DND-41 (cell line): ENCODE measurements around the gene IFT122.

ENCODE experiments used
- ATAC-seq: fragments of 200-7000 bp; cut with Tn5 transposase; 3 replicates; pipeline ENCODE4 v1.9.1; 2021; ENCODE audit warnings: low read depth; ENCODE audit not compliant: insufficient read depth
- DNase-seq: peaks from one replicate; pipeline ENCODE4 v3.0.0-alpha.2; 2020
- H2AFZ ChIP-seq: 2 replicates; pipeline ENCODE4 v1.6.0; 2012; ENCODE audit warnings: low read depth, low read length
- H3K27ac ChIP-seq: 2 replicates; pipeline ENCODE4 v1.5.1; 2012; ENCODE audit warnings: low read length, inconsistent platforms
- H3K27me3 ChIP-seq: fragments of 200-600 bp; sonication (generic); 2 replicates; pipeline ENCODE4 v1.6.0; 2012; ENCODE audit warnings: low read length, mild to moderate bottlenecking, inconsistent platforms; ENCODE audit not compliant: insufficient read depth, poor library complexity
- H3K36me3 ChIP-seq: 2 replicates; pipeline ENCODE4 v1.5.1; 2012; ENCODE audit warnings: low read length, inconsistent platforms; ENCODE audit not compliant: insufficient read depth
- H3K4me1 ChIP-seq: 2 replicates; pipeline ENCODE4 v1.5.1; 2012; ENCODE audit warnings: mild to moderate bottlenecking, low read length; ENCODE audit not compliant: insufficient read depth
- H3K4me2 ChIP-seq: 2 replicates; pipeline ENCODE4 v1.6.0; 2012; ENCODE audit warnings: mild to moderate bottlenecking, moderate library complexity, low read length, inconsistent platforms; ENCODE audit not compliant: insufficient read depth
- H3K4me3 ChIP-seq, 2 experiments: fragments of 200-600 bp in 1 of 2; shearing (Covaris generic) in 1 of 2; 2 replicates each; pipeline ENCODE4 v1.5.1; 2012 to 2016; ENCODE audit warnings: inconsistent platforms in 2 of 2, low read length in 2 of 2, mild to moderate bottlenecking in 2 of 2, low read depth in 1 of 2, moderate library complexity in 1 of 2
- H3K79me2 ChIP-seq: 2 replicates; pipeline ENCODE4 v1.6.0; 2012; ENCODE audit warnings: low read length, inconsistent platforms; ENCODE audit not compliant: insufficient read depth
- H3K9ac ChIP-seq: 2 replicates; pipeline ENCODE4 v1.6.0; 2012; ENCODE audit warnings: low read depth, mild to moderate bottlenecking, inconsistent platforms, low read length, moderate library complexity
- H3K9me3 ChIP-seq: 2 replicates; pipeline ENCODE4 v1.5.1; 2012; ENCODE audit warnings: low read length, moderate library complexity, mild to moderate bottlenecking, inconsistent platforms; ENCODE audit not compliant: insufficient read depth, severe bottlenecking
- H4K20me1 ChIP-seq: 2 replicates; pipeline ENCODE4 v1.6.0; 2012; ENCODE audit warnings: low read length; ENCODE audit not compliant: insufficient read depth
- CTCF ChIP-seq: IDR thresholded peaks from 2 replicates; pipeline ENCODE4 v1.5.1; 2012; ENCODE audit warnings: borderline replicate concordance, low read length, moderate library complexity, mild to moderate bottlenecking; ENCODE audit not compliant: poor library complexity, severe bottlenecking; ENCODE audit errors: extremely low read depth
- EZH2 ChIP-seq: IDR thresholded peaks from 3 replicates; pipeline ENCODE4 v1.6.1; 2012; ENCODE audit warnings: borderline replicate concordance, low read depth, mild to moderate bottlenecking, moderate library complexity, low read length, inconsistent platforms; ENCODE audit not compliant: severe bottlenecking

The IFT122 gene

DNA sequence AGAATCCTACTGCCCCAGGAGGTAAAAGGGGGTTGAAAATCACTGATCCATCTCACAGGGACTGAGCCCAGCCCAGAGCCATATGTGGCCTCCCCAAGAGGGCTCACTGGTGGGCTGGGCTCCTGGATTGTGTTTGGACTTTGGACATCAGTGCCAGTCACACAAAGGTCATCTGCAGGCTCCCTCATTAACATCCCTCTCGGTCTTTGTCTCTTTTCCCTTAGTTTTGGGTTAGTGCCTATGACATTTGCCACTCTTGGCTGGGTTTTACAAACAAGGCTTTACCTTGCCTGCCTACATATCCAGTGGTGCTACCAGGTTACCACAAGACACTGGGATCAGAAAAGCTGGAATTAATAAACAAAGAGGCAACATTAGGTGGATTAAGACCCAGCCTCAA lies 27.9 kb downstream of the IFT122 start:
- H3K27me3 ChIP-seq = no peaks in the 10 kb centered on the region
- no peak overlapping the region for H2AFZ ChIP-seq
- no peaks in the 10 kb centered on the region for H4K20me1 ChIP-seq
- TF ChIP-seq CTCF = no peak
- TF ChIP-seq EZH2 = no peak
- peaks cover 30% of the 10 kb centered on the region for H3K36me3 ChIP-seq
- DNase-seq (no peak), ATAC-seq (no peak)
- no peaks in the 10 kb centered on the region for H3K4me1 ChIP-seq
- no peak overlapping the region for H3K4me3 ChIP-seq
- H3K79me2 ChIP-seq = no peaks in the 10 kb centered on the region
- no peaks in the 10 kb centered on the region for H3K9me3 ChIP-seq
- no peak overlapping the region for H3K27ac ChIP-seq
- no peak overlapping the region for H3K4me2 ChIP-seq
- H3K9ac ChIP-seq = no peak overlapping the region

GRCh38 chr3:129469026-129469425 lies 29.0 kb downstream of the IFT122 start:
- no peaks in the 10 kb centered on the region for H3K4me1 ChIP-seq
- H2AFZ ChIP-seq = no peak overlapping the region
- H4K20me1 ChIP-seq = no peaks in the 10 kb centered on the region
- H3K9me3 ChIP-seq = no peaks in the 10 kb centered on the region
- no peak for TF ChIP-seq EZH2
- no peak for TF ChIP-seq CTCF
- H3K36me3 ChIP-seq = peaks cover 24% of the 10 kb centered on the region
- no peak overlapping the region for H3K4me3 ChIP-seq
- H3K4me2 ChIP-seq = no peak overlapping the region
- no peak overlapping the region for H3K9ac ChIP-seq
- ATAC-seq = no peak
- no peak overlapping the region for H3K27ac ChIP-seq
- DNase-seq = no peak
- no peaks in the 10 kb centered on the region for H3K27me3 ChIP-seq
- H3K79me2 ChIP-seq = no peaks in the 10 kb centered on the region

DNA sequence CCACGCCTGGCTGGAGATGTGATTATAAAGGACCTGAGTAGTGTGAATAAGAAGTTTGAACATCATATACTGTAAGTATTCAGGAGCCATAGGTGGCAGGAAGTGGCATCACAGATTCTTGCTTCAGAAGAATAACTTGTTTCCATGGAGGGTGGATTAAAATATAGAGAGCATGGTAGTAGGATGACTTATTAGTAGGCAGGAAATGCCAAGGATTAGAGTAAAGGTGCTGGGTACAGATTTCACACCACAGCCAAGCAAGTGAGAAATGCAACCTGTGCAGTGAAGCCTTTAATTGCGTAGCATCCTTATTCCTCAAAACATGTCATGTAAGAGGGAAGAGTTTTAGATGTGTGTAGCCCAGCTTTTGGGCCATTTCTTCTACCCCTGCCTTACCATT lies 30.8 kb downstream of the IFT122 start:
- DNase-seq (no peak), ATAC-seq (no peak)
- H3K79me2 ChIP-seq = no peaks in the 10 kb centered on the region
- H3K36me3 ChIP-seq = peaks cover 23% of the 10 kb centered on the region
- no peaks in the 10 kb centered on the region for H3K9me3 ChIP-seq
- no peak for TF ChIP-seq EZH2
- TF ChIP-seq CTCF = no peak
- no peak overlapping the region for H3K9ac ChIP-seq
- no peak overlapping the region for H3K4me2 ChIP-seq
- H4K20me1 ChIP-seq = no peaks in the 10 kb centered on the region
- H3K4me3 ChIP-seq = no peak overlapping the region
- no peaks in the 10 kb centered on the region for H3K27me3 ChIP-seq
- H3K4me1 ChIP-seq = no peaks in the 10 kb centered on the region
- H3K27ac ChIP-seq = no peak overlapping the region
- no peak overlapping the region for H2AFZ ChIP-seq
